CD4-positive, alpha-beta T cell treated with Interferon gamma for 1 hour (primary cell): ENCODE data around the gene FBXO9.

Source experiments
- DNase-seq: peaks from one replicate; pipeline ENCODE4 v3.0.0-alpha.2; 2020

Gene FBXO9

GRCh38 chr6:53095716-53096115, 30.5 kb downstream of the FBXO9 start:
- DNase-seq: no peak

- DNase-seq: no peak
These were observed 35.4 kb downstream of the FBXO9 start for GRCh38 chr6:53100561-53100960.

DNA sequence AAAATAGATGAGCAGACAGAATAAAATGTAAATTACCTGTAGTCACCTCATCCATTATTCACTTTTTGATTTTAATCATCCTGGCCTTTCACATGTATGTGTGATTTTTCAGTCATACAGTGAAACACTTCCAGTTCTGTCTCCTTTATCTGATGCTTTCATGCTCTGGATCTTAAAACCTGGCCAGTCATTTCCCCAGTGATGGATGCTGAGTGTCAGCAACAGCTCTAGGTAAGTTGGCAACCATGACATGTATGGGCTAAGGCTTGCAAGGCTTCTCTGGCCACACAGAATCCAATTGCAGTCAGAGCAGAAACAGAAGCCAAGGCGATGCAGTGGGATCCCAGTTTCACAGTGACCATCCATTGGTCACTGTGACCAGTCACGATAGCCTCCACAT, 35.8 kb downstream of the FBXO9 start:
- DNase-seq: no peak

- no peak for DNase-seq
These were observed 38.9 kb downstream of the FBXO9 start for GRCh38 chr6:53103993-53104675.

GRCh38 chr6:53104916-53105315, 39.7 kb downstream of the FBXO9 start:
- no peak for DNase-seq

DNA sequence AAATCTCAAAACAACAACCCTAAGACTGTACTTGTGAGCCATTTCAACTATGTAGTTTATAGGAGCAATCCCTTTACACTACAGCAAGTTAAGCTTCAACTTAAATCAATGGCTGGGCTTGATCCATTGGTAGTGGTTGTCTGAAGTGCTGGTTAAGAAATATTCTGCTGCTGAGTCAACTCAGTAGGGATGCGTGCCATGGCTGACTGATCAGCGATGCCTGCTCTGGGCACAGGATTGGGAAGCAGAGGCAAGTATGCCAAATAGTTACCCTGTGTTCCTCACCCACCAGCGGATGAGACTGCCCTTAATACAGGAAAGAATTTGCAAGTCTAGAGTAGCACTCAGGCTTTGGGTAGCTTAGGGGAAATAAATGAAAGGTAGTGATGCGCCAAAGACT, 41.9 kb downstream of the FBXO9 start:
- DNase-seq: no peak

DNA sequence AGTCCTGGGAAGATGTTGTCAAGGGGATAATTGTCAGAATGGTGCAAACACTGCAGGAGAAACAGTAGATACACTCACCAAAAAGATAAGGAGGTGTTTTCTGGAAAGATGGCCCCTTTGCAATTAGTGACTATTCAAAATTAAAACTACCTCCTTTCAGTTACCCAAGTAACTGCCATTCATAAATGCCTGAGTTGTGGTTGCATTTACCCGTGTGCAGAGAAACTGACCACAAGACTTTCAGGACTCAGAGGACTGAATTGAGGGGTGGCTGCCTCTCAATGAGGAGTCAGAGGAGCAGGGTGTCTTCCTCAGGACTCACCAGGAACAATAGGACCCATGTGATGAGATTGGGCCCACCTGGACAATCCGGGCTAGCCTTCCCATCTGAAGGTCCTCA, 44.4 kb downstream of the FBXO9 start:
- no peak for DNase-seq

GRCh38 chr6:53111865-53112264, 46.7 kb downstream of the FBXO9 start:
- DNase-seq: no peak

GRCh38 chr6:53112404-53112803, 47.2 kb downstream of the FBXO9 start:
- DNase-seq: no peak

- DNase-seq: no peak
These were observed 47.7 kb downstream of the FBXO9 start for GRCh38 chr6:53112871-53113270.

DNA sequence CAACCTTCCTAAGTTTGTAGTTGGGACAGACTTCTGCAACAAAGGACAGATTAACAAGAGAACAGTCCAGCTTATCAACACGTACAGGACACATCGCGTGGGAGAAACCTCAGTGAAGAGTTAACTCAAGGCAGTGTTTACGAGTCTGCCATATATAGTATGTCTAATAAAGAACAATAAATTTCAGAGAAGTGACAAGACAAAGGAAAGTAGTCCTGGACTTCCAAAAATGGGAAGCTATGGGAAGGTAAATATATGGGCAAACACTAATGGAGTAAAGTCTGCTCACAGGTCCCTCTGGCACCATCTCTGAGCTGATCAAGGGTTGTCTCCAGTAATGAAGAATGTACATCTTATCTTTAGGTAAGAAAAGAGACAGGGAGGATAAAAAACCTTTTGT, 48.5 kb downstream of the FBXO9 start:
- no peak for DNase-seq

GRCh38 chr6:53115113-53115512, 49.9 kb downstream of the FBXO9 start:
- DNase-seq: no peak

GRCh38 chr6:53115741-53116140, 50.5 kb downstream of the FBXO9 start:
- DNase-seq: no peak

DNA sequence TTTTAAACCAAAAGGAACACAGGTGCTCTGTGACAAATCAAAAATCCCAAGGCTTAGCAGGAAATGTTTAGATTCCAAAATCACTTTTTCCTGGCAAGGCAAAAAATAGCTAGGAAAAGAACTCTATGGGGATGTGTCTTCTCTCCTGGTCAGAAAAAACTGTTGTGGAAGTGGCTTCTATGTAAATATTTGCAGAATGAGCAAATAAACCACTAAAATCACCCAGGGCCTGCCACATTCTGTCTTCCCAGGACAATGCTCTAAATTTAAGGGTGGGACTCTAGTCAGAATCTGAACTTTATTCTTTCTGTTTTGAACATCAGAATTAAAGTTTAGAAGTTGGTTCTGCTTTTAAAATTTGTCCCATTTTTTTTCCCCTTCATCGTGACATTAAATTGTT, 54.1 kb downstream of the FBXO9 start:
- DNase-seq: no peak

DNA sequence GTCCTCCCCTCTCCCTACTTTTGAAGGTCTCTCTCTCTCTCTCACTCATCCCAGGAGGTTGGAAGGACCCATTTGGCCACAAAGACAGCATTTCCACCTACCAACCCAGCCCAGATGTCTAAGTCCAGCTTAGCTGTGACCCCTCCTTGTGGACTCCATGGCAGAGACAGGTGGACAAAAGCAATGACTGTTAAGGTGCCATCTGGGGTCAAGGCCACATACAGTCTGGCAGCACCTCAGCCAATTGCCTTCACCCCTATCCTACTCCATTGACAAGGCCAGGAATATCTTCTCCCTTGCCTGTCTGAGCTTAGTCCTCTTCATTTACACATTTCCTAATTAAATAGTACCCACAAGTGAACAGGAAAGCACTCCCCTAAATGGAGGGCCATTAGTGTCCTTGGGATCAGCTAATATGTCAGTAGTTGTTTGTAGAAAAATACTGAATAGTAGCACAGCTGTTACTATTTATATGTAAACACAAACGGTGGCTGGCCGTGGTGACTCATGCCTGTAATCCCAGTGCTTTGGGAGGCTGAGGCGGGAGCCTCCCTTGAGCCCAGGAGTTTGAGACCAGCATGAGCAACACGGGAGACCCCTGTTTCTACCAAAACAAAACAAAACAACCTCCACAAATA, 54.7 kb downstream of the FBXO9 start:
- no peak for DNase-seq

GRCh38 chr6:53124131-53124800, 59.1 kb downstream of the FBXO9 start:
- no peak for DNase-seq

DNA sequence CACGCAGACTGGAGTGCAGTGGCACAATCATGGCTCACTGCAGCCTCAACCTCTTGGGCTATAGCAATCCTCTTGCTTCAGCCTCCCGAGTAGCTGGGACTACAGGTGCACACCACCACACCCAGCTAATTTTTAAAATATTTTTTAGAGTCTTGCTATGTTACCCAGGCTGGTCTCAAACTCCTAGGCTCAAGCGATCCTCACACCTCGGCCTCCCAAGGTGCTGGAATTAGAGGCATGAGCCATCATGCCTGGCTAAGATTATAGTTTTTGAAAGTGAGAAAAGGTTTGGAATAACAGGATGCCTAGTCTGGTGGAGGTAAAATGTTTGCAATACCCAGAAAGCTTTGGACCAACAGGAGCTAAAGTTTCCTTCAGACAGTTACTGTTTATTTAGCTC, 60.1 kb downstream of the FBXO9 start:
- DNase-seq: no peak

- DNase-seq: no peak
These were observed 63.6 kb downstream of the FBXO9 start for GRCh38 chr6:53128842-53129241.

- no peak for DNase-seq
These were observed 65.5 kb downstream of the FBXO9 start for GRCh38 chr6:53130569-53131290.

DNA sequence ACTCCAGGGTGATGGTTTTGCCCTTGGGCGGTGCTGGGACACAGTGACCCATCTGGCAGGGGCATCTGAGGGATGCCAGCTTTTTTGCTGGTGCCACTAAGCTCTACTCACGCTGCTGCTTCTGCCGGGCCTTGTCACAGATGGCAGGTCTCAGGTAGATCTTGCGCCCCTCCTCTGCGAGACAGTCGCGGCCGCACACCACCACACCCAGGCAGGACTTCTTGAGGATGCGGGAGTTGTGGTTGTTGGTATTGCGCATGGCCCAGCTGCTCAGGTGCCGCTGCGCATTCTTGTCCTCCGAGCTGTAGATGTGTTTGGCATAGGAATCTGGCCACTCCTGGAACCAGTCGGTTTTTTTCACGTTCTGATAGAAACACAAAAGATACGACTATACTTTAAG, 68.8 kb downstream of the FBXO9 start:
- no peak for DNase-seq

DNA sequence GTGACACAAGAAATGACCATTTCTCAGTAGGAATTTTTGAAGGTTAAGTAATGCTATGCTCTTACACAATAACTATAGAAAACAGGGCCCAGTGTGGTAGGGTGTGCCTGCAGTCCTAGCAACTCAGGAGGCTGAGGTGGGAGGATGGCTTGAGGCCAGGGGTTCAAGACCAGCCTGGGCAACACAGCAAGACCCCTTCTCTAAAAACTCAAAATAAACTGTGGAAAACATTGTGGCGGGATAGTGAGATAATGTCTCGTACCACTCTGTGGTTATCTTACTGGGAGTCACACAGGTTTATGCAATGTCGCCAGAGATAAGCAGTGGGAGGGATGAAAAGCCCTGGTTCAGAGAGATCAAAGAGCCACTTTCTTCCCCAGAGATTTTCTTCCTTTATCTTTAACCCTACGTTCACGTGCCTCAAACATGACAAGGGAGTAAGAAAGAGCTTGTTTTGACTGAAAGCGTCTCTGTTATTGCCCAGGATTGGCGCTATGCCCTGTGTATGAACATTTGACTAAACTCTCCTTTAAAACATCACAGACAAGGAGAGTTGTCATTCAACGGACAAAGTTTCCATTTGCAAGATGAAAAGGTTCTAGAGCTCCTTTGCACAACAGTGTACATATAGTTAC, 69.5 kb downstream of the FBXO9 start:
- no peak for DNase-seq

DNA sequence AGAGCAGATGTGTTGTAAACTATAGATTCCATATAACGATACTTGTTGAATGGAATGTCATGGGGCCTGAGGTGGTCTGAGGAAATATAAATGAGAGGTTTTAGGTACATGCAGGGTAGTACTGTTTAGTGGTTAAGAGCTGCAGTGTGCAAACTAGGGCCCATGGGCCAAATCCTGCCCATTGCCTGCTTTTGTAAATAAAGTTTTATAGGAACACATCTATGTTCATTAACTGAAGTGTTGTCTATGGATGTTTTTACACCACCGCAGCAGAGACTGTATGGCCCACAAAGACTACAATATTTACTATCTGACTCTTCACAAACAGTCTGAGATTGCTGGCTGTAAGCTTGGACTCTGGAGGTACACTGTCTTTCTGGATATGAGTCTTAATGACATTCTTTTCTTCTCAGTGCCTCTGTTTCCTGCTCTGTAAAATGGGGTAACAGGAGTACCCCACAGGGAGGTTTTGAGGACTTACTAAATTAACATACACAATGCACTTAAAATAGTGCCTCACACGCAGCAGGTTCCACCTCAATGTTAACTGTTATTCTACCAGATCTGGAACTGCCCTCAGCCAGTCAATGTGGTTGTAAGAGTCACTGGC, 70.9 kb downstream of the FBXO9 start:
- no peak for DNase-seq
